Measurements from ENCODE around the gene NRCAM. TPM values are rescaled to one million over a fixed set of nuclear protein-coding genes. Genes with fewer than 3 reads are reported as not detected.

Gene NRCAM
- total and polyA plus RNA-seq, 2 of the 13 experiments (the other 11 are each of a cell fraction or from before 2014, with no cell fraction given) = 0.31 to 0.33 TPM

DNA sequence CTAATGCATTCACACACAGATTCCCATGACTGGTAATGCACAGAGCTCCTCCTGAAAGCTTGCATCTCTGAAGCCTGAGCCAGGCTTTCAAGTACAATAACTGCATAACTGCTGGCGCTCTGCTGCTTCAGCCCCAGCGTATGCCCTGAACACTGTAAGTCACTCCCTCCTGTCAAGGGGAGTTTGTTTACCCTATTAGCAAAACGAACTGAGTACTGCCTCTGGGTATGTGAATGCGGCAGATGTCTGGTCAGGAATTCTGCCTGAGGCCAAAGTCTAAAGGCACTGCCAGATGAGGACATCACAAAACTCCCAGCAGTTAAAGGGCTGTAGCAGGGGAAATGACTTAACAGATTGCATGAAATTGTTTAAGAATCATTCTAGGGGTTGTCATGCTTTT lies 97.7 kb downstream of the NRCAM start (continued):
- TF ChIP-seq NAIF1 (CRISPR knock-in tag; IDR thresholded peaks at IDR 0.05; ENCODE audit: borderline replicate concordance) = no peak
- peak; percentile 72 for TF ChIP-seq THAP11 (CRISPR knock-in tag; IDR thresholded peaks at IDR 0.05)
- TF ChIP-seq, protein P1, sequence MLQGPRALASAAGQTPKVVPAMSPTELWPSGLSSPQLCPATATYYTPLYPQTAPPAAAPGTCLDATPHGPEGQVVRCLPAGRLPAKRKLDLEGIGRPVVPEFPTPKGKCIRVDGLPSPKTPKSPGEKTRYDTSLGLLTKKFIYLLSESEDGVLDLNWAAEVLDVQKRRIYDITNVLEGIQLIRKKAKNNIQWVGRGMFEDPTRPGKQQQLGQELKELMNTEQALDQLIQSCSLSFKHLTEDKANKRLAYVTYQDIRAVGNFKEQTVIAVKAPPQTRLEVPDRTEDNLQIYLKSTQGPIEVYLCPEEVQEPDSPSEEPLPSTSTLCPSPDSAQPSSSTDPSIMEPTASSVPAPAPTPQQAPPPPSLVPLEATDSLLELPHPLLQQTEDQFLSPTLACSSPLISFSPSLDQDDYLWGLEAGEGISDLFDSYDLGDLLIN (CRISPR knock-in tag; IDR thresholded peaks at IDR 0.05; ENCODE audit: borderline replicate concordance) = no peak
- no peak for TF ChIP-seq NFYC (CRISPR knock-in tag; IDR thresholded peaks at IDR 0.05)
- TF ChIP-seq ELF4 (CRISPR knock-in tag; IDR thresholded peaks at IDR 0.05; ENCODE audit: borderline replicate concordance) = no peak
- TF ChIP-seq SKI (IDR thresholded peaks at IDR 0.05; ENCODE audit: partially characterized antibody) = peak; percentile 70
- TF ChIP-seq PTBP1 (IDR thresholded peaks at IDR 0.05; ENCODE audit: low read depth, low read length, poor library complexity, severe bottlenecking) = no peak
- no peak for TF ChIP-seq RFXANK (CRISPR knock-in tag; IDR thresholded peaks at IDR 0.05)
- TF ChIP-seq ZC3H13 (CRISPR knock-in tag; IDR thresholded peaks at IDR 0.05) = no peak
- TF ChIP-seq, protein P2, sequence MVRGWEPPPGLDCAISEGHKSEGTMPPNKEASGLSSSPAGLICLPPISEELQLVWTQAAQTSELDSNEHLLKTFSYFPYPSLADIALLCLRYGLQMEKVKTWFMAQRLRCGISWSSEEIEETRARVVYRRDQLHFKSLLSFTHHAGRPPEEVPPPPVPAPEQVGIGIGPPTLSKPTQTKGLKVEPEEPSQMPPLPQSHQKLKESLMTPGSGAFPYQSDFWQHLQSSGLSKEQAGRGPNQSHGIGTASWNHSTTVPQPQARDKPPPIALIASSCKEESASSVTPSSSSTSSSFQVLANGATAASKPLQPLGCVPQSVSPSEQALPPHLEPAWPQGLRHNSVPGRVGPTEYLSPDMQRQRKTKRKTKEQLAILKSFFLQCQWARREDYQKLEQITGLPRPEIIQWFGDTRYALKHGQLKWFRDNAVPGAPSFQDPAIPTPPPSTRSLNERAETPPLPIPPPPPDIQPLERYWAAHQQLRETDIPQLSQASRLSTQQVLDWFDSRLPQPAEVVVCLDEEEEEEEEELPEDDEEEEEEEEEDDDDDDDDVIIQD (CRISPR knock-in tag; IDR thresholded peaks at IDR 0.05; ENCODE audit: low read depth) = peak; percentile 98
- TF ChIP-seq ZNF337 (CRISPR knock-in tag; IDR thresholded peaks at IDR 0.05; ENCODE audit: borderline replicate concordance, low read depth) = no peak
- no peak for TF ChIP-seq SOX13 (IDR thresholded peaks at IDR 0.05)
- TF ChIP-seq SOX13 (CRISPR knock-in tag; conservative IDR thresholded peaks at IDR 0.05 in 1 of 2, IDR thresholded peaks at IDR 0.05 in 1 of 2) = peak in 1 of 2 experiments; percentile 84; a peak in 2 of 4 replicates

All from HepG2 (cell line).